GM10248 (cell line): ENCODE data around the gene IPO9.
"Not testable (repeated sequence)": the region's sequence is repeated elsewhere in the genome, so short reads cannot be mapped to it uniquely, and the experiment has no call there.

ENCODE experiments used
- CTCF ChIA-PET: fragments of 300-600 bp; sonication (Branson Sonifier 250); formaldehyde crosslinking; extraction: SDS; loops from one replicate; lab custom pipeline; 2021; ENCODE audit warnings: antibody characterized with exemption; lab: Yijun Ruan, JAX
- POLR2A ChIA-PET: fragments of 350-650 bp; sonication (Branson Sonifier 250); formaldehyde crosslinking; extraction: SDS; loops from one replicate; lab custom pipeline; 2020; ENCODE audit warnings: antibody characterized with exemption; lab: Yijun Ruan, JAX
- DNase-seq: peaks from one replicate; pipeline ENCODE4 v3.0.0; 2012; ENCODE audit errors: extremely low spot score
- CTCF ChIP-seq: IDR thresholded peaks from 2 replicates; pipeline ENCODE4 v1.5.1; 2012; ENCODE audit warnings: mild to moderate bottlenecking, low read depth; ENCODE audit errors: extremely low read depth, missing control alignments, control extremely low read depth

The IPO9 gene

GRCh38 chr1:201848230-201848629 lies 19.3 kb downstream of the IPO9 start:
- POLR2A ChIA-PET: interaction anchor here (1.3 kb wide), 1 partner anchor 19 kb away, joined by 3 read pairs; no protein-coding TSS in a partner anchor
- TF ChIP-seq CTCF: no peak
- CTCF ChIA-PET: interaction anchor here (0.7 to 4.4 kb wide), 9 partner anchors 10 to 30 kb away, joined by 3 to 25 read pairs (median 4); partner anchors contain the start of gene IPO9
- no peak for DNase-seq

GRCh38 chr1:201849372-201850052 lies 20.6 kb downstream of the IPO9 start:
- no peak for TF ChIP-seq CTCF
- no peak for DNase-seq
- POLR2A ChIA-PET: no interaction called here
- CTCF ChIA-PET: interaction anchor here (0.8 to 4.4 kb wide), 8 partner anchors 9 to 124 kb away, joined by 3 to 25 read pairs (median 4); partner anchors contain the start of gene IPO9

GRCh38 chr1:201850053-201850397 lies 21.1 kb downstream of the IPO9 start:
- POLR2A ChIA-PET: no interaction called here
- no peak for TF ChIP-seq CTCF
- CTCF ChIA-PET: interaction anchor here (1.1 to 2.9 kb wide), 6 partner anchors 8 to 123 kb away, joined by 3 to 7 read pairs (median 4); partner anchors contain the start of gene IPO9
- no peak for DNase-seq

- TF ChIP-seq CTCF: no peak
- ChIA-PET POLR2A (no interaction called here), CTCF (interaction anchor here (0.8 to 1.2 kb wide), 2 partner anchors 15 to 44 kb away, joined by 4 read pairs; no protein-coding TSS in a partner anchor)
- DNase-seq: no peak
Observed at GRCh38 chr1:201851949-201852348, 23.0 kb downstream of the IPO9 start.

- POLR2A ChIA-PET, DNase-seq: not testable (repeated sequence)
- CTCF ChIA-PET: interaction anchor here (1.5 kb wide), 1 partner anchor 12 kb away, joined by 4 read pairs; no protein-coding TSS in a partner anchor
Observed at GRCh38 chr1:201856722-201857121, 27.8 kb downstream of the IPO9 start.

GRCh38 chr1:201859424-201859823 lies 30.5 kb downstream of the IPO9 start:
- ChIA-PET CTCF (interaction anchor here (1.2 to 2.1 kb wide), 2 partner anchors 10 to 19 kb away, joined by 3 to 6 read pairs; no protein-coding TSS in a partner anchor), POLR2A (no interaction called here)
- TF ChIP-seq CTCF: no peak
- no peak for DNase-seq

- TF ChIP-seq CTCF: no peak
- CTCF ChIA-PET: interaction anchor here (0.9 to 1.7 kb wide), 6 partner anchors 19 to 58 kb away, joined by 3 to 6 read pairs (median 3); partner anchors contain the start of gene IPO9
- POLR2A ChIA-PET: no interaction called here
- DNase-seq: no peak
Observed at GRCh38 chr1:201861448-201861847, 32.5 kb downstream of the IPO9 start.
